SK-N-MC (cell line): Measurements from ENCODE around the gene UBE2J1.

Experiments used
- DNase-seq: peaks from one replicate; pipeline ENCODE4 v3.0.0-alpha.2; 2011; ENCODE audit warnings: low read depth, low spot score
- H3K27ac ChIP-seq: fragments of 200-600 bp; sonication (generic); 2 replicates; pipeline ENCODE4 v1.5.1; 2016; ENCODE audit warnings: mixed run types
- H3K36me3 ChIP-seq: fragments of 200-600 bp; sonication (generic); 2 replicates; pipeline ENCODE4 v1.6.1; 2017; ENCODE audit warnings: antibody characterized with exemption, low read length, mixed read lengths; ENCODE audit not compliant: insufficient read depth
- H3K4me3 ChIP-seq: fragments of 200-600 bp; sonication (generic); 2 replicates; pipeline ENCODE4 v1.5.1; 2016
- H3K9ac ChIP-seq: fragments of 200-600 bp; sonication (generic); 2 replicates; pipeline ENCODE4 v1.8.0; 2017; ENCODE audit warnings: mixed run types, mixed read lengths; ENCODE audit not compliant: insufficient read length
- H3K9me3 ChIP-seq: fragments of 200-600 bp; sonication (generic); 2 replicates; pipeline ENCODE4 v1.6.1; 2017; ENCODE audit warnings: low read depth, mild to moderate bottlenecking, antibody characterized with exemption, low read length, moderate library complexity, mixed read lengths
- EZH2 ChIP-seq: fragments of 200-600 bp; sonication (generic); IDR thresholded peaks from one replicate; pipeline ENCODE4 v1.6.1; 2017; ENCODE audit warnings: antibody characterized with exemption
- FOXP2 ChIP-seq: optimal IDR thresholded peaks from 2 replicates; pipeline ENCODE3; 2011; ENCODE audit warnings: mild to moderate bottlenecking, moderate library complexity; ENCODE audit not compliant: insufficient read depth; ENCODE audit errors: extremely low read length, control extremely low read depth
- POLR2AphosphoS5 ChIP-seq: IDR thresholded peaks from 2 replicates; pipeline ENCODE4 v1.6.1; 2012; ENCODE audit warnings: mild to moderate bottlenecking, low read depth, low read length, borderline replicate concordance

Gene UBE2J1

GRCh38 chr6:89284963-89285735, 67.4 kb downstream of the UBE2J1 start:
- H3K9me3 ChIP-seq = no peaks in the 10 kb centered on the region
- DNase-seq = no peak

GRCh38 chr6:89284081-89284480, 68.4 kb downstream of the UBE2J1 start:
- no peak overlapping the region for H3K4me3 ChIP-seq
- no peak overlapping the region for H3K27ac ChIP-seq
- DNase-seq = no peak
- H3K9me3 ChIP-seq = no peaks in the 10 kb centered on the region
- TF ChIP-seq FOXP2 = no peak
- no peak overlapping the region for H3K9ac ChIP-seq
- no peaks in the 10 kb centered on the region for H3K36me3 ChIP-seq

More at GRCh38 chr6:89284963-89285735, 67.4 kb downstream of the UBE2J1 start:
- no peak overlapping the region for H3K4me3 ChIP-seq
- H3K9ac ChIP-seq = no peak overlapping the region
- H3K27ac ChIP-seq = no peak overlapping the region
- H3K36me3 ChIP-seq = no peaks in the 10 kb centered on the region
- no peak for TF ChIP-seq FOXP2
- no peak for TF ChIP-seq EZH2
- no peak for TF ChIP-seq POLR2AphosphoS5

GRCh38 chr6:89282749-89283148, 69.8 kb downstream of the UBE2J1 start:
- DNase-seq = no peak
- Histone ChIP-seq H3K36me3 (no peaks in the 10 kb centered on the region), H3K4me3 (no peak overlapping the region), H3K27ac (no peak overlapping the region), H3K9ac (no peak overlapping the region), H3K9me3 (no peaks in the 10 kb centered on the region)
- TF ChIP-seq POLR2AphosphoS5 (no peak), FOXP2 (no peak), EZH2 (no peak)

- Histone ChIP-seq H3K27ac (no peak overlapping the region), H3K9me3 (no peaks in the 10 kb centered on the region), H3K4me3 (no peak overlapping the region), H3K36me3 (no peaks in the 10 kb centered on the region), H3K9ac (no peak overlapping the region)
- TF ChIP-seq FOXP2 (no peak), POLR2AphosphoS5 (no peak), EZH2 (no peak)
- no peak for DNase-seq
Observed at GRCh38 chr6:89281779-89282246, 70.7 kb downstream of the UBE2J1 start.

GRCh38 chr6:89278956-89279355, 73.6 kb downstream of the UBE2J1 start:
- DNase-seq = no peak
- TF ChIP-seq EZH2 (no peak), FOXP2 (no peak), POLR2AphosphoS5 (no peak)
- H3K9ac ChIP-seq = no peak overlapping the region
- H3K36me3 ChIP-seq = no peaks in the 10 kb centered on the region
- no peak overlapping the region for H3K27ac ChIP-seq
- H3K9me3 ChIP-seq = no peaks in the 10 kb centered on the region
- no peak overlapping the region for H3K4me3 ChIP-seq
